Esophagus muscularis mucosa (tissue), 3 donors: ENCODE results near the gene ITGB5.
A peak's percentile ranks its signal among the peaks of the same experiment; 100 is the strongest.

Source experiments
- CTCF ChIP-seq, 3 experiments: fragments of 200-600 bp in 2 of 3; fragments of 450-650 bp in 1 of 3; sonication (generic) in 2 of 3; IDR thresholded peaks; one replicate each; pipeline ENCODE4 v1.5.1; 2017 to 2019; ENCODE audit warnings: antibody characterized with exemption in 3 of 3, mild to moderate bottlenecking in 2 of 3, moderate library complexity in 1 of 3
- POLR2A ChIP-seq: fragments of 450-650 bp; IDR thresholded peaks from one replicate; pipeline ENCODE4 v1.6.1; 2017; ENCODE audit warnings: antibody characterized with exemption, moderate library complexity, mild to moderate bottlenecking, low read depth
- POLR2AphosphoS5 ChIP-seq, 2 donors: sonication (generic); formaldehyde crosslinking; IDR thresholded peaks; one replicate each; pipeline ENCODE4 v1.6.1; 2017; ENCODE audit warnings: antibody characterized with exemption in 2 of 2

GRCh38 chr3:124837065-124837464, 50.1 kb downstream of the ITGB5 start:
- TF ChIP-seq CTCF (IDR thresholded peaks at IDR 0.05) (no peak), POLR2AphosphoS5 (IDR thresholded peaks at IDR 0.05) (peak in 1 of 2 donors; percentile 15), POLR2A (no peak)
